Left ventricle myocardium inferior (tissue), 1 donor: ENCODE results near the gene CDK15. TPM values are rescaled to one million over a fixed set of nuclear protein-coding genes. Genes with fewer than 3 reads are reported as not detected.

Experiments used
- DNase-seq: peaks from one replicate; pipeline ENCODE4 v3.0.0-alpha.2; 2020
- H3K27ac ChIP-seq: fragments of 200-600 bp; replicated peaks from 2 replicates; pipeline ENCODE4 v1.8.0; 2021
- H3K27me3 ChIP-seq: fragments of 200-600 bp; 2 replicates; pipeline ENCODE4 v1.8.0; 2021; ENCODE audit warnings: low read depth
- H3K36me3 ChIP-seq: fragments of 200-600 bp; 2 replicates; pipeline ENCODE4 v1.8.0; 2021
- H3K4me1 ChIP-seq: fragments of 200-600 bp; 2 replicates; pipeline ENCODE4 v1.8.0; 2021
- H3K4me3 ChIP-seq: fragments of 200-600 bp; 2 replicates; pipeline ENCODE4 v1.8.0; 2021; ENCODE audit warnings: mild to moderate bottlenecking, moderate library complexity
- H3K9me3 ChIP-seq: fragments of 200-600 bp; replicated peaks from 2 replicates; pipeline ENCODE4 v1.8.0; 2021
- CTCF ChIP-seq: fragments of 200-600 bp; IDR thresholded peaks from 2 replicates; pipeline ENCODE4 v1.8.0; 2021; ENCODE audit warnings: antibody characterized with exemption, mild to moderate bottlenecking, borderline replicate concordance
- intact Hi-C: fragments of 100-400 bp; cut with micrococcal nuclease; formaldehyde crosslinking; loops from one replicate; pipeline ENCODE4 v1.11.0; 2022
- total RNA-seq: library from RNA; stranded (reverse); fragmentation: NEBNext Ultra II Directional; extraction: Animal tissue kit (Norgen Biotek cat#: 25700); gene quantifications from one replicate; pipeline ENCODE4 v1.2.1, GENCODE V29; 2021
- donor health status: DM: no; HTN: yes; CAD: no; lungs with severe emphysema.

The CDK15 gene
- total RNA-seq, 1 donor from 2014 or later: 0.16 TPM

DNA sequence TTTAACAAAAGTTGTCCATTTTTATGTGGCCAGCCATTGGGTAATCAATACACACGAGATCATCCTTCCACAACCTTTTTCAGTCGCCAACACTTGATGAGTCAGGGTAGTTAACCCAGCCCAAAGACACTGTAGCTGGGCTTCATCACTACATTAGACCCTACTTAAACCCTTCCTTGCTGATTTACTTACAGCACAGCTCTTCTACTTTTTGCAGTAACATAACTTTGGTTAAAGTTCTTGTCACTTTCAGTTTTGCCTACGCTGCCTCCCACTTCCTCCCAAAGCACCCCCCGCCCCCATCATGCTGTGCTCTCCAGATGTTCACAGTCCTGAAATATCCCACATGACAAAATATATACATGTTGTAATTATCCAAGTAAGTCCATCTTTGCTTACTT, 103.6 kb downstream of the CDK15 start:
- Histone ChIP-seq H3K4me3 (peak overlapping the region; percentile 14), H3K4me1 (peaks cover 9% of the 10 kb centered on the region), H3K9me3 (no peaks in the 10 kb centered on the region), H3K36me3 (no peaks in the 10 kb centered on the region), H3K27me3 (peaks cover 28% of the 10 kb centered on the region), H3K27ac (no peak overlapping the region)
- no peak for DNase-seq
- intact Hi-C loops: no loop called here
- TF ChIP-seq CTCF: no peak

DNA sequence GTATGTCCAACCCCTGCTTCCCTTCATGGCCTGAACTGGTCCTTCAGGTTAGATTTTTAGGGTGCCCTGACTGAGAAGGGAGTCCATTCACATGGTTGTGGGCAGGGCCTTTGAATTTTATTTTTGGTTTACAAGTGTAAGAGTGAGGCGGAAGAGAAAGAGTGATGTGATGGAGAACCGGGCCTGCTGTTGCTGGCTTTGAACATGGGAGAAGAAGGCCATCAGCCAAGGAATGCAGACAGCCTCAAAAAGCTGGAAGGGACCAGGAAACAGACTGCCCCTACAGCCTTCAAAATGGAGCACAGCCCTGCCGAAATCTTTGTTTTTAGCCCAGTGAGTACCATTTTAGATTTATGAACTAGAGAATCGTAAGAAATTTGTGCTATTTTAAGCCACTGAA, 105.0 kb downstream of the CDK15 start:
- no peak for TF ChIP-seq CTCF
- intact Hi-C loops: no loop called here
- H3K27me3 ChIP-seq: peaks cover 22% of the 10 kb centered on the region
- DNase-seq: no peak
- no peaks in the 10 kb centered on the region for H3K36me3 ChIP-seq
- H3K4me3 ChIP-seq: no peak overlapping the region
- no peak overlapping the region for H3K27ac ChIP-seq
- no peaks in the 10 kb centered on the region for H3K9me3 ChIP-seq
- peaks cover 9% of the 10 kb centered on the region for H3K4me1 ChIP-seq

- DNase-seq: no peak
- Histone ChIP-seq H3K4me3 (no peak overlapping the region), H3K27ac (no peak overlapping the region), H3K9me3 (no peaks in the 10 kb centered on the region), H3K36me3 (no peaks in the 10 kb centered on the region), H3K4me1 (peaks cover 5% of the 10 kb centered on the region), H3K27me3 (peaks cover 22% of the 10 kb centered on the region)
- intact Hi-C loops: no loop called here
- no peak for TF ChIP-seq CTCF
Observed at GRCh38 chr2:201913201-201913600, 106.9 kb downstream of the CDK15 start.

DNA sequence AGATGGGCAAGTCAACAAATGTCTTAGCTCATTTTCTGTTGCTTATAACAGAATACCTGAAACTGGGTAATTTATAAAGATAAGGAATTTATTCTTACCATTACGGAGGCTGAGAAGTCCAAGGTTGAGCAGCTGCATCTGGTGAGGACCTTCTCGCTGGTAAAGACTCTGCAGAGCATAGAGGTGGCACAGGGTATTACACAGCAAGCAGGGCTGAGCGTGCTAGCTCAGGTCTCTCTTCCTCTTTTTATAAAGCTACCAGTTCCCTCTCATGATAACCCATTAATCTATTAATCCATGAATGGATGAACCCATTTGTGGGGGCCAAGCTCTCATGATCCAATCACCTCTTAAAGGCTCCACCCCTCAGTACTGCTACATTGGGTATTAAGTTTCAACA, 109.1 kb downstream of the CDK15 start:
- Histone ChIP-seq H3K9me3 (no peaks in the 10 kb centered on the region), H3K36me3 (no peaks in the 10 kb centered on the region), H3K27me3 (peaks cover 39% of the 10 kb centered on the region), H3K4me3 (no peak overlapping the region), H3K4me1 (no peaks in the 10 kb centered on the region), H3K27ac (no peak overlapping the region)
- no peak for TF ChIP-seq CTCF
- intact Hi-C loops: no loop called here
- DNase-seq: no peak

DNA sequence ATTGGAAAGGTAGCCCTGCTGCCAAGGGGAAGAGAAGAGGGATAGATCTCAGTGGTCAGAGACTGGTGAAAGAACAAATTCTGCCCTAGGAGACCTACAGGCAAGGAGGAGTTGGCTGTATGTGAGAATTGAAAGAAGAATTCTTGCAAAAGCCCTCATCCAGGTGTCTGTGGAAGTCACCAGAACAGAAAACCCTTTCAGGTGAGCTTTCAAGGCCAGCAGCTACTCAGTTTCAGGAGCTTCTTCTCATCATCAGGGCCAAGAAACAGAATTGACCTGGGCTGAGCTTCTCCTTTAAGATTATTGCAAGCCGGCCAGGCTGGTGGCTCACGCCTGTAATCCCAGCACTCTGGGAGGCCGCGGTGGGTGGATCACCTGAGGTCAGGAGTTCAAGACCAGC, 110.2 kb downstream of the CDK15 start:
- Histone ChIP-seq H3K4me3 (no peak overlapping the region), H3K36me3 (no peaks in the 10 kb centered on the region), H3K27me3 (peaks cover 49% of the 10 kb centered on the region), H3K4me1 (no peaks in the 10 kb centered on the region), H3K9me3 (no peaks in the 10 kb centered on the region), H3K27ac (no peak overlapping the region)
- intact Hi-C loops: no loop called here
- no peak for DNase-seq
- no peak for TF ChIP-seq CTCF

GRCh38 chr2:201918616-201919307, 112.4 kb downstream of the CDK15 start:
- Histone ChIP-seq H3K27me3 (peaks cover 62% of the 10 kb centered on the region), H3K27ac (no peak overlapping the region), H3K9me3 (no peaks in the 10 kb centered on the region), H3K4me3 (no peak overlapping the region), H3K36me3 (no peaks in the 10 kb centered on the region), H3K4me1 (no peaks in the 10 kb centered on the region)
- TF ChIP-seq CTCF: no peak
- intact Hi-C loops: no loop called here
- DNase-seq: no peak
